DOHH2 (cell line): ENCODE measurements around the gene DACH1.

Experiments
- H3F3A ChIP-seq: fragments of 200-600 bp; sonication (generic), shearing (Covaris generic); 2 replicates; pipeline ENCODE4 v1.6.0; 2016; ENCODE audit warnings: antibody characterized with exemption, mild to moderate bottlenecking; ENCODE audit not compliant: control insufficient read depth, insufficient read depth
- H3K27ac ChIP-seq: fragments of 200-600 bp; sonication (generic); 2 replicates; pipeline ENCODE4 v1.5.1; 2014; ENCODE audit warnings: low read depth, mild to moderate bottlenecking, low read length, moderate library complexity
- H3K27me3 ChIP-seq: fragments of 200-600 bp; sonication (generic); 2 replicates; pipeline ENCODE4 v1.6.1; 2014; ENCODE audit warnings: mild to moderate bottlenecking, low read length, mixed read lengths; ENCODE audit not compliant: control insufficient read depth
- H3K36me3 ChIP-seq: fragments of 200-600 bp; sonication (generic); 2 replicates; pipeline ENCODE4 v1.6.1; 2014; ENCODE audit warnings: mild to moderate bottlenecking, low read length, moderate library complexity, mixed read lengths; ENCODE audit not compliant: control insufficient read depth
- H3K4me1 ChIP-seq: fragments of 200-600 bp; sonication (generic); 2 replicates; pipeline ENCODE4 v1.6.1; 2014; ENCODE audit warnings: mild to moderate bottlenecking, low read length, mixed read lengths; ENCODE audit not compliant: control insufficient read depth
- H3K4me2 ChIP-seq: fragments of 200-600 bp; sonication (generic); 2 replicates; pipeline ENCODE4 v1.6.0; 2014; ENCODE audit warnings: mild to moderate bottlenecking, low read length, moderate library complexity
- H3K4me3 ChIP-seq: fragments of 200-600 bp; sonication (generic); 2 replicates; pipeline ENCODE4 v1.5.1; 2014; ENCODE audit warnings: mild to moderate bottlenecking, low read length, mixed read lengths
- H3K79me2 ChIP-seq: fragments of 200-600 bp; sonication (generic); 2 replicates; pipeline ENCODE4 v1.6.1; 2014; ENCODE audit warnings: mild to moderate bottlenecking, low read length, mixed read lengths; ENCODE audit not compliant: control insufficient read depth
- H3K9me2 ChIP-seq: fragments of 200-600 bp; sonication (generic); replicated peaks from 2 replicates; pipeline ENCODE4 v1.6.1; 2014; ENCODE audit warnings: mild to moderate bottlenecking, low read length, mixed read lengths; ENCODE audit not compliant: control insufficient read depth
- H3K9me3 ChIP-seq: fragments of 200-600 bp; sonication (generic); 2 replicates; pipeline ENCODE4 v1.6.1; 2014; ENCODE audit warnings: antibody characterized with exemption, low read length, mixed read lengths; ENCODE audit not compliant: control insufficient read depth, insufficient read depth
- H4K20me1 ChIP-seq: fragments of 200-600 bp; sonication (generic); 2 replicates; pipeline ENCODE4 v1.6.0; 2014; ENCODE audit warnings: low read depth, mild to moderate bottlenecking, antibody characterized with exemption, low read length, moderate library complexity; ENCODE audit not compliant: control insufficient read depth, insufficient read depth
- EZH2phosphoT487 ChIP-seq: fragments of 200-600 bp; sonication (generic); IDR thresholded peaks from 2 replicates; pipeline ENCODE4 v1.6.1; 2017; ENCODE audit warnings: borderline replicate concordance, mild to moderate bottlenecking, antibody characterized with exemption, low read length, moderate library complexity, mixed read lengths
- TF ChIP-seq, protein P1 (sequence below): fragments of 200-600 bp; sonication (generic); IDR thresholded peaks from one replicate; pipeline ENCODE4 v1.5.1; 2014; ENCODE audit warnings: antibody characterized with exemption, mild to moderate bottlenecking, low read depth, low read length; ENCODE audit not compliant: poor library complexity, severe bottlenecking

Gene DACH1

DNA sequence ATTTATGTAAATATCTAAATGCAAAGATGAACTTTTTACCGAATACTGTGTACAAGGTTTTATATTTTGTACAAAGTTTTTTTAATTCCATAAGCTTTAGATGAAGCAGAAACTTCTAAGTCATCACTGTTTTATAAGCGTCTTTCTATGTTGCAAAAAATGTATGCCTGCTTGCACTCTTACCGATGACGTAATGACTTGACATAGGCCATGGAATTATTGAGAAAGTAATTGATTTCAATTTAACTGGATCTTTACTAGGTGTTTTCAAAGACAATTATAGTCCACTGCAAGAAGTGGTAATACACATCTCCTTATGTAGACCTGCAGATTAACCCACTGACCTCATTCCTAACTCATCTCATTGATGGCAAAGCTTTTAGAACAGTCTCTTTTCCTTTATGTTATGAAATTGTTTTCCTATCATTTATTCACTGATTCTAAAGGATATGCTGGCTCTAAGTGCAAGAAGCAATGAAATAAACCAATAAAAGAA lies 10.4 kb downstream of the DACH1 start:
- no peaks in the 10 kb centered on the region for H3K36me3 ChIP-seq
- H3K27me3 ChIP-seq, result no peaks in the 10 kb centered on the region
- no peaks in the 10 kb centered on the region for H3F3A ChIP-seq
- no peaks in the 10 kb centered on the region for H3K9me2 ChIP-seq
- no peak overlapping the region for H3K27ac ChIP-seq
- no peaks in the 10 kb centered on the region for H4K20me1 ChIP-seq
- H3K9me3 ChIP-seq, result no peaks in the 10 kb centered on the region
- H3K4me1 ChIP-seq, result no peaks in the 10 kb centered on the region
- TF ChIP-seq, protein P1, sequence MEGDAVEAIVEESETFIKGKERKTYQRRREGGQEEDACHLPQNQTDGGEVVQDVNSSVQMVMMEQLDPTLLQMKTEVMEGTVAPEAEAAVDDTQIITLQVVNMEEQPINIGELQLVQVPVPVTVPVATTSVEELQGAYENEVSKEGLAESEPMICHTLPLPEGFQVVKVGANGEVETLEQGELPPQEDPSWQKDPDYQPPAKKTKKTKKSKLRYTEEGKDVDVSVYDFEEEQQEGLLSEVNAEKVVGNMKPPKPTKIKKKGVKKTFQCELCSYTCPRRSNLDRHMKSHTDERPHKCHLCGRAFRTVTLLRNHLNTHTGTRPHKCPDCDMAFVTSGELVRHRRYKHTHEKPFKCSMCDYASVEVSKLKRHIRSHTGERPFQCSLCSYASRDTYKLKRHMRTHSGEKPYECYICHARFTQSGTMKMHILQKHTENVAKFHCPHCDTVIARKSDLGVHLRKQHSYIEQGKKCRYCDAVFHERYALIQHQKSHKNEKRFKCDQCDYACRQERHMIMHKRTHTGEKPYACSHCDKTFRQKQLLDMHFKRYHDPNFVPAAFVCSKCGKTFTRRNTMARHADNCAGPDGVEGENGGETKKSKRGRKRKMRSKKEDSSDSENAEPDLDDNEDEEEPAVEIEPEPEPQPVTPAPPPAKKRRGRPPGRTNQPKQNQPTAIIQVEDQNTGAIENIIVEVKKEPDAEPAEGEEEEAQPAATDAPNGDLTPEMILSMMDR, result no peak
- no peak for TF ChIP-seq EZH2phosphoT487
- H3K4me3 ChIP-seq, result no peak overlapping the region
- no peaks in the 10 kb centered on the region for H3K79me2 ChIP-seq
- no peak overlapping the region for H3K4me2 ChIP-seq

DNA sequence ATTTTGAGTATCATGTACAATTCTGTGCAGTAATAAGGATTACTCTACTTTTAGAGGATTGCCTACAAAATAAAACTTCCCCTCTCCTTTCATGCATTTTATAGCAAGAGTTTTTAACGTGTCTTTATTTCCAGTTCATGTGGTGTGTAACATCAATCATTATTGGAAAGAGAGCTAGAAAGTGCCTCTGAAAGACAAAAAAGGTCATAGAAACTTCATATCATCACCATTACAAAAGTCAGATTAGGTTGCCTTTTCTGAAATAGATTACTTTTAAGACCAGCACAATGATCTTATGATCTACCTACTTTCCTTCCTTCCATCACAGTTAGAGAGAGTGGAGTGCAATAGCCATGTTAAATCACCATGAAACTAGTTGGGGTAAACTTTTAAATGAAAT lies 12.6 kb downstream of the DACH1 start:
- Histone ChIP-seq H3K9me3 (no peaks in the 10 kb centered on the region), H3K36me3 (no peaks in the 10 kb centered on the region), H3K4me3 (no peak overlapping the region), H3K27me3 (no peaks in the 10 kb centered on the region), H3K9me2 (no peaks in the 10 kb centered on the region), H3F3A (no peaks in the 10 kb centered on the region), H3K4me2 (no peak overlapping the region), H3K4me1 (no peaks in the 10 kb centered on the region), H3K27ac (no peak overlapping the region), H3K79me2 (no peaks in the 10 kb centered on the region), H4K20me1 (no peaks in the 10 kb centered on the region)
- no peak for TF ChIP-seq EZH2phosphoT487
- TF ChIP-seq, protein P1, result no peak

DNA sequence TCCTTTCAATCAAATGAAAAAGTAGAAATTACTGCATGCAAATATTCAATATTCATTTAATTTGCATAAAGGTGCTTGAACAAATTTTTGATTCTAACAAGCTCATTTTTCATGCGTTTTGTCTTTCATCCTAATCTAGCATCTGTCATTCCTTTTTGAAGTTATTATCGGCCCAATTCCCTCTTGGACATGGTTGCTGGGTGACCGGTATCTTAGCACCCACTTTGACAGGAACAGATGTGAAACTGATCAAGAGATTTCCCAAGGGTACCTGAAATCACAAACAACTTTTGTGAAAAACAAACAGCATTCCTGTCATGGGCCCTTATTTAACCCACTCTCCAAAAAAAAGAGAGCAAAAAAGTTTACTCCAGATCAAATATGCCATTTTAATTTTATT lies 13.3 kb downstream of the DACH1 start:
- no peaks in the 10 kb centered on the region for H3K9me2 ChIP-seq
- H3K9me3 ChIP-seq, result no peaks in the 10 kb centered on the region
- no peak overlapping the region for H3K4me2 ChIP-seq
- no peak overlapping the region for H3K4me3 ChIP-seq
- H4K20me1 ChIP-seq, result no peaks in the 10 kb centered on the region
- no peaks in the 10 kb centered on the region for H3K27me3 ChIP-seq
- H3K27ac ChIP-seq, result no peak overlapping the region
- no peaks in the 10 kb centered on the region for H3K4me1 ChIP-seq
- no peaks in the 10 kb centered on the region for H3K36me3 ChIP-seq
- no peaks in the 10 kb centered on the region for H3K79me2 ChIP-seq
- no peaks in the 10 kb centered on the region for H3F3A ChIP-seq
- TF ChIP-seq, protein P1, result no peak
- no peak for TF ChIP-seq EZH2phosphoT487
